Sigmoid colon (tissue), 7 donors: ENCODE data around the gene RNF224. TPM values are rescaled to one million over a fixed set of nuclear protein-coding genes. Genes with fewer than 3 reads are reported as not detected.
A peak's percentile ranks its signal among the peaks of the same experiment; 100 is the strongest.

Experiments used
- DNase-seq: peaks from one replicate; pipeline ENCODE4 v3.0.0-alpha.2; 2019
- H3K27ac ChIP-seq, 4 donors: fragments of 200-600 bp; sonication (generic); one replicate each; pipeline ENCODE4 v1.5.1; 2016 to 2019; ENCODE audit warnings: mild to moderate bottlenecking in 1 of 4
- H3K27me3 ChIP-seq, 3 donors: fragments of 200-600 bp; sonication (generic); one replicate each; pipeline ENCODE4 v1.5.1; 2019; ENCODE audit warnings: mild to moderate bottlenecking in 1 of 3
- H3K36me3 ChIP-seq, 4 donors: fragments of 200-600 bp; sonication (generic); one replicate each; pipeline ENCODE4 v1.5.1; 2016 to 2019
- H3K4me1 ChIP-seq, 4 donors: fragments of 200-600 bp; sonication (generic); one replicate each; pipeline ENCODE4 v1.5.1; 2017 to 2019
- H3K4me3 ChIP-seq, 4 donors: fragments of 200-600 bp; sonication (generic); one replicate each; pipeline ENCODE4 v1.5.1; 2017 to 2019; ENCODE audit warnings: mild to moderate bottlenecking in 2 of 4, moderate library complexity in 1 of 4
- H3K9me3 ChIP-seq, 4 donors: fragments of 200-600 bp in 3 of 4; sonication (generic) in 3 of 4; one replicate each; pipeline versions ENCODE4 v1.5.1 to v1.6.1; 2013 to 2019
- EP300 ChIP-seq, 4 donors: sonication (generic); formaldehyde crosslinking; IDR thresholded peaks; one replicate each; pipeline ENCODE4 v1.6.1; 2017; ENCODE audit warnings: antibody characterized with exemption in 4 of 4
- POLR2A ChIP-seq, 2 donors: fragments of 450-650 bp; IDR thresholded peaks; one replicate each; pipeline ENCODE4 v1.6.1; 2016; ENCODE audit warnings: antibody characterized with exemption in 2 of 2, mild to moderate bottlenecking in 2 of 2, moderate library complexity in 2 of 2
- POLR2AphosphoS5 ChIP-seq, 4 donors: sonication (generic); formaldehyde crosslinking; IDR thresholded peaks; one replicate each; pipeline ENCODE4 v1.6.1; 2017; ENCODE audit warnings: antibody characterized with exemption in 4 of 4
- WGBS, 2 donors: extraction: QIAGEN DNeasy Blood & Tissue Kit; methylation state at CpG; one replicate each; pipeline ENCODE4 v1.1.7; 2013; 5-methylcytosine and 5-hydroxymethylcytosine counted together
- intact Hi-C: fragments of 100-400 bp; cut with DNase I; formaldehyde crosslinking; loops from one replicate; pipeline ENCODE4 v1.15.1; 2023
- polyA plus RNA-seq, 3 donors: library from polyadenylated mRNA; stranded (reverse); fragments of 200-250 nt; gene quantifications; one replicate each; pipeline ENCODE4 v1.2.3, GENCODE V29; 2013
- total RNA-seq, 4 donors: library from RNA; depleted of rRNA; stranded (reverse); fragments of >200 nt; gene quantifications; one replicate each; pipeline ENCODE4 v1.1.0, GENCODE V29; 2016
- TF ChIP-seq, protein P1 (sequence below), 4 experiments: fragments of 450-650 bp in 3 of 4; fragments of 200-600 bp in 1 of 4; IDR thresholded peaks; one replicate each; pipeline ENCODE4 v1.5.1; 2016 to 2019; ENCODE audit warnings: antibody characterized with exemption in 4 of 4, mild to moderate bottlenecking in 3 of 4, moderate library complexity in 2 of 4
- donor health status: healthy with polysubstance abuse.
- donor health status: Bipolar disorder and iron deficiency.
- donor health status: healthy.

RNF224 gene
- total RNA-seq, result not detected
- under 1 TPM in 1 of 3 donors, not detected in 2; 0.04 TPM for polyA plus RNA-seq

- peaks cover 0 to 22% (median 14%) of the 10 kb centered on the region in 4 donors for H3K4me1 ChIP-seq
- no peak within 1 kb of the TSS for H3K27ac ChIP-seq
- H3K36me3 ChIP-seq, result no peaks in the 10 kb centered on the region
- TF ChIP-seq POLR2A (IDR thresholded peaks at IDR 0.05) (no peak), EP300 (IDR thresholded peaks at IDR 0.05) (no peak), POLR2AphosphoS5 (IDR thresholded peaks at IDR 0.05) (no peak)
- TF ChIP-seq, protein P1, sequence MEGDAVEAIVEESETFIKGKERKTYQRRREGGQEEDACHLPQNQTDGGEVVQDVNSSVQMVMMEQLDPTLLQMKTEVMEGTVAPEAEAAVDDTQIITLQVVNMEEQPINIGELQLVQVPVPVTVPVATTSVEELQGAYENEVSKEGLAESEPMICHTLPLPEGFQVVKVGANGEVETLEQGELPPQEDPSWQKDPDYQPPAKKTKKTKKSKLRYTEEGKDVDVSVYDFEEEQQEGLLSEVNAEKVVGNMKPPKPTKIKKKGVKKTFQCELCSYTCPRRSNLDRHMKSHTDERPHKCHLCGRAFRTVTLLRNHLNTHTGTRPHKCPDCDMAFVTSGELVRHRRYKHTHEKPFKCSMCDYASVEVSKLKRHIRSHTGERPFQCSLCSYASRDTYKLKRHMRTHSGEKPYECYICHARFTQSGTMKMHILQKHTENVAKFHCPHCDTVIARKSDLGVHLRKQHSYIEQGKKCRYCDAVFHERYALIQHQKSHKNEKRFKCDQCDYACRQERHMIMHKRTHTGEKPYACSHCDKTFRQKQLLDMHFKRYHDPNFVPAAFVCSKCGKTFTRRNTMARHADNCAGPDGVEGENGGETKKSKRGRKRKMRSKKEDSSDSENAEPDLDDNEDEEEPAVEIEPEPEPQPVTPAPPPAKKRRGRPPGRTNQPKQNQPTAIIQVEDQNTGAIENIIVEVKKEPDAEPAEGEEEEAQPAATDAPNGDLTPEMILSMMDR (IDR thresholded peaks at IDR 0.05), result peak; percentile 68 to 90 (median 86)
- no peaks in the 10 kb centered on the region for H3K9me3 ChIP-seq
- no peak within 1 kb of the TSS for H3K4me3 ChIP-seq
- peak; percentile 85 for DNase-seq
- WGBS, 2 donors, result 8 to 38% methylated on average over 25 of the region's 25 CpGs
- intact Hi-C loops, result no loop called here
- H3K27me3 ChIP-seq, result peaks cover 26 to 44% (median 43%) of the 10 kb centered on the region in 3 donors
Measured at GRCh38 chr9:137227054-137227852, at the start of gene RNF224. TSS of gene RNF224 (plus strand) at chr9:137227502. CDS start at chr9:137228336, 834 bp downstream.

GRCh38 chr9:137178201-137178938 lies 48.9 kb upstream of the RNF224 start:
- Histone ChIP-seq H3K27ac (no peak overlapping the region), H3K9me3 (no peaks in the 10 kb centered on the region), H3K4me3 (no peak overlapping the region), H3K27me3 (peaks cover 0 to 5% (median 0%) of the 10 kb centered on the region in 3 donors), H3K36me3 (peaks cover 32 to 63% (median 41%) of the 10 kb centered on the region in 4 donors), H3K4me1 (no peaks in the 10 kb centered on the region)
- DNase-seq, result no peak
- TF ChIP-seq POLR2AphosphoS5 (IDR thresholded peaks at IDR 0.05) (no peak), EP300 (IDR thresholded peaks at IDR 0.05) (no peak), POLR2A (IDR thresholded peaks at IDR 0.05) (no peak)
- TF ChIP-seq, protein P1 (IDR thresholded peaks at IDR 0.05), result no peak
- 94 to 95% methylated on average over 23 of the region's 23 CpGs for WGBS, 2 donors
- intact Hi-C loops, result no loop called here

GRCh38 chr9:137178939-137179630 lies 48.2 kb upstream of the RNF224 start:
- no peak for DNase-seq
- WGBS, 2 donors, result 92% methylated on average over 19 of the region's 19 CpGs
- H3K27me3 ChIP-seq, result no peaks in the 10 kb centered on the region
- TF ChIP-seq EP300 (IDR thresholded peaks at IDR 0.05), result no peak
- intact Hi-C loops, result no loop called here
- no peak overlapping the region for H3K27ac ChIP-seq
- no peaks in the 10 kb centered on the region for H3K4me1 ChIP-seq
- H3K4me3 ChIP-seq, result no peak overlapping the region
- peaks cover 39 to 70% (median 48%) of the 10 kb centered on the region in 4 donors for H3K36me3 ChIP-seq
- H3K9me3 ChIP-seq, result no peaks in the 10 kb centered on the region

DNA sequence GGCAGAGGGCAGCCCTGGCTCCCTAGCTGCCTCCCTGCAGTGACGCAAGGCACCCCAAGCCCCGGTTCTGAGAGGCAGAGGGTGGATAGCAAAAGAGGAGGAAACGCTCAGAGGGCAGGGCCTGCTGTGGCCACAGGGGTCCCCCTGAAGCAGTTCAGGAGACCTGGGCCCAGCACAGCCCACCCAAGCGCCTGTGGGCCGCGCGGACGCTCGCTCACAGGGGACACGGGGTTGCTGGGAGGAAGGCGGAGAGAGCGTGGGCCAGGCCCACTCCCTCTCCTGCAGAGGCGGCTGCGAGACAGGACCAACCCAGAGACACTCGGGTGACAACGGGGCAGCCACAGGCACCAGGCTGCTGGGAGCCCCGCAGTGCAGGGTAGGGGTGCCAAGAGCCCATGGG lies 47.5 kb upstream of the RNF224 start:
- WGBS, 2 donors, result 93 to 96% methylated on average over 17 of the region's 17 CpGs
- Histone ChIP-seq H3K9me3 (no peaks in the 10 kb centered on the region), H3K4me1 (no peaks in the 10 kb centered on the region), H3K27ac (no peak overlapping the region), H3K36me3 (peaks cover 43 to 77% (median 55%) of the 10 kb centered on the region in 4 donors), H3K4me3 (no peak overlapping the region), H3K27me3 (no peaks in the 10 kb centered on the region)
- intact Hi-C loops, result no loop called here
- no peak for DNase-seq
- TF ChIP-seq, protein P1 (IDR thresholded peaks at IDR 0.05), result no peak
- TF ChIP-seq POLR2A (IDR thresholded peaks at IDR 0.05), result no peak
- no peak for TF ChIP-seq EP300 (IDR thresholded peaks at IDR 0.05)
- TF ChIP-seq POLR2AphosphoS5 (IDR thresholded peaks at IDR 0.05), result no peak
